ENCODE measurements around the gene FDXR. TPM values are rescaled to one million over a fixed set of nuclear protein-coding genes. Genes with fewer than 3 reads are reported as not detected.

FDXR gene, protein sequence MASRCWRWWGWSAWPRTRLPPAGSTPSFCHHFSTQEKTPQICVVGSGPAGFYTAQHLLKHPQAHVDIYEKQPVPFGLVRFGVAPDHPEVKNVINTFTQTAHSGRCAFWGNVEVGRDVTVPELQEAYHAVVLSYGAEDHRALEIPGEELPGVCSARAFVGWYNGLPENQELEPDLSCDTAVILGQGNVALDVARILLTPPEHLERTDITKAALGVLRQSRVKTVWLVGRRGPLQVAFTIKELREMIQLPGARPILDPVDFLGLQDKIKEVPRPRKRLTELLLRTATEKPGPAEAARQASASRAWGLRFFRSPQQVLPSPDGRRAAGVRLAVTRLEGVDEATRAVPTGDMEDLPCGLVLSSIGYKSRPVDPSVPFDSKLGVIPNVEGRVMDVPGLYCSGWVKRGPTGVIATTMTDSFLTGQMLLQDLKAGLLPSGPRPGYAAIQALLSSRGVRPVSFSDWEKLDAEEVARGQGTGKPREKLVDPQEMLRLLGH
- 1 to 10 TPM; 2.4 to 6.3 (median 3.9) TPM for total RNA-seq
- 1 to 10 TPM; 3.3 to 5.3 TPM for polyA plus RNA-seq
- long read RNA-seq, donor 1, transcript FDXR-201 (12 exons, 1,875 nt), result major isoform, 20 of 27 reads
- long read RNA-seq, donor 1, partial matches to known transcripts, result 0 of 27 reads
- long read RNA-seq, donor 1, other reads (novel, unspliced or antisense), result 6 of 27 reads
- long read RNA-seq, donor 2, transcript FDXR-201 (12 exons, 1,875 nt), result major isoform, 9 of 13 reads
- long read RNA-seq, donor 2, partial matches to known transcripts, result 0 of 13 reads
- long read RNA-seq, donor 2, other reads (novel, unspliced or antisense), result 4 of 13 reads
- long read RNA-seq, donor 3, transcript FDXR-201 (12 exons, 1,875 nt), result major isoform, 7 of 13 reads
- long read RNA-seq, donor 3, partial matches to known transcripts, result 1 of 13 reads
- long read RNA-seq, donor 3, other reads (novel, unspliced or antisense), result 5 of 13 reads

DNA sequence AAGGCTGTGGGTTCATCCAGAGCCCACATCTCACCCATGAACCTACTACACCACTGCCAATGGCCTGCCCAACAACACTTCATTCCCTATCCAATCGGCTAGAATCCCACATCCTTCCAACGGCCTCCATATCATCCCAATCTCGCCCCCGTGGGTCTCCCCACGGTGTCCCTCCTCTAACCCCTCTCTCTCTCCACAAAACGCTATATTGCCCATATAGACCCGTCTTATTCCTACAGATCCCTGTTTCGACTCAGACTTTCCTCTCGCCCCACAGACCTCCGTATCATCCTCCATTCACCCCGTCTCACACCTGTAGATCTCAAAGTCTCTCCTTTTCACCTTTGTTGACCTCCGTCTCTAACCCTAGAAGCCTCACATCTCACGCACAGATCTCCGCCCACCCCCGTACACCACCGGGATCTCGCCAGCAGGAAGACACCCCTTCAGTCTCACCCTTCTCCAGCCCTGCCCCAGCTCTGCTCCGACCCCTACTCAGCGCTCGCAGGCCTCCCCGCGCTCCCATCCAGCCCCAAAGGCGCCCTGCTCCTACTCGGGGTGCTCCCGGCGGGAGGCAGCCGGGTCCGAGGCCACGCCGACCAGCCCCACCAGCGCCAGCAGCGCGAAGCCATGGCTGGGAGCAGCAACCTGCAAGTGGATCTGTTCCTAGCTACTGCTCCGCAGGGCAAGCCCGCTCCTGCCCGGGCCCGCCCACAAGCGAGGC is at the start of gene FDXR:
Gene FDXR, minus strand, starts transcription at position 682 of the 724 bp plus-strand sequence. Its CDS starts 50 bp downstream, at position 632.
- TF ChIP-seq, protein P1, sequence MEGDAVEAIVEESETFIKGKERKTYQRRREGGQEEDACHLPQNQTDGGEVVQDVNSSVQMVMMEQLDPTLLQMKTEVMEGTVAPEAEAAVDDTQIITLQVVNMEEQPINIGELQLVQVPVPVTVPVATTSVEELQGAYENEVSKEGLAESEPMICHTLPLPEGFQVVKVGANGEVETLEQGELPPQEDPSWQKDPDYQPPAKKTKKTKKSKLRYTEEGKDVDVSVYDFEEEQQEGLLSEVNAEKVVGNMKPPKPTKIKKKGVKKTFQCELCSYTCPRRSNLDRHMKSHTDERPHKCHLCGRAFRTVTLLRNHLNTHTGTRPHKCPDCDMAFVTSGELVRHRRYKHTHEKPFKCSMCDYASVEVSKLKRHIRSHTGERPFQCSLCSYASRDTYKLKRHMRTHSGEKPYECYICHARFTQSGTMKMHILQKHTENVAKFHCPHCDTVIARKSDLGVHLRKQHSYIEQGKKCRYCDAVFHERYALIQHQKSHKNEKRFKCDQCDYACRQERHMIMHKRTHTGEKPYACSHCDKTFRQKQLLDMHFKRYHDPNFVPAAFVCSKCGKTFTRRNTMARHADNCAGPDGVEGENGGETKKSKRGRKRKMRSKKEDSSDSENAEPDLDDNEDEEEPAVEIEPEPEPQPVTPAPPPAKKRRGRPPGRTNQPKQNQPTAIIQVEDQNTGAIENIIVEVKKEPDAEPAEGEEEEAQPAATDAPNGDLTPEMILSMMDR (IDR thresholded peaks at IDR 0.05), result no peak
- WGBS, 2 donors, result 7 to 9% methylated on average over 38 of the region's 38 CpGs
- intact Hi-C loops (cut with DNase I), result no loop called here
- DNase-seq (no peak), ATAC-seq (no peak)
- H3K27ac ChIP-seq, result peak within 1 kb of the TSS; percentile 21 to 96 (median 88)
- no peaks in the 10 kb centered on the region for H3K27me3 ChIP-seq
- peak within 1 kb of the TSS; percentile 23 to 78 (median 68) for H3K4me3 ChIP-seq
- peaks cover 8 to 30% (median 20%) of the 10 kb centered on the region in 9 donors for H3K4me1 ChIP-seq
- no peaks in the 10 kb centered on the region for H3K9me3 ChIP-seq
- no peaks in the 10 kb centered on the region for H3K36me3 ChIP-seq

DNA sequence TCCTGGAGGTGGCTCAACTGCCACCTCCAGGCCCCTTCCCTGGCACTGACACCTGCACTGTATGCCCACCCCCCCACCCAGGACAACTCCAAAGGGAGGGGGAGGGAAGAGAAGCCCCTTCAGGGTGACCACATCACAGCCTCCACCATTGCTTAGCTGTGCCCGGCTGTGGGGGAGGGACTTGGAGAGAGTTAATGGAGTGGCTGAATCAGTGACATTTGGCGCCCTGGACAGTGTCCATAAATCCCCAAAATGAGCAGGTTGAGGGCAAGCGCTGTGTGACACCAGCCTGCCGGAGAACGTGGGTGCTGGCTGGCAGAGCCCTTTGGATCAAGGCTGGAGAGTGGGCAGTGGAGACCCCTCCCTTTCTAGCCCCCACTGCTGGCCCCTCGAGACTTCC is 49.4 kb upstream of the FDXR start:
- H3K27ac ChIP-seq, result no peak overlapping the region

DNA sequence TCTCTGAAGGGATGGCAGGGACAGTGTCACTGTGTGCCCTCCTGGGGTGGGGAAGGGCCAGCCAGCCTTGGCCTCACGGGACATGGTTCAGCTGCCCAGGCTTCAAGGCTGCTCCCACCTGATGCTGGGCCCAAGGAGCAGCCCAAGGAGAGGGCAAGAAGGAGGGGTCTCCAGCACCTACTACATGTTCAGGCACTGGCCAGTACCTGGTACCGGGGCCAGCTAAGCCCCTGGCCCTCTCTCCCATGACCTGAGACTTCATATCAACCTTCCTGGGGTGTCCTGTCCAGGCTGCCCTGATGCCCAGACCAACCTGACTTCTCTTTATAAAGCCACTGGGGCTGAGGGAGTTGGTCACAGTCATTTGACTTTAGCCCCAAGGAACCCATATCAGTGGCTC is 49.0 kb upstream of the FDXR start:
- DNase-seq (no peak), ATAC-seq (peak in 1 of 8 donors; percentile 15)
- TF ChIP-seq, protein P1 (IDR thresholded peaks at IDR 0.05), result no peak
- no peak overlapping the region for H3K4me3 ChIP-seq
- peaks cover 2 to 32% (median 23%) of the 10 kb centered on the region in 9 donors for H3K4me1 ChIP-seq
- WGBS, 2 donors, result 85 to 90% methylated on average over 2 of the region's 2 CpGs
- no peaks in the 10 kb centered on the region for H3K36me3 ChIP-seq
- H3K27ac ChIP-seq, result no peak overlapping the region
- peaks cover 22 to 95% (median 89%) of the 10 kb centered on the region in 7 donors for H3K27me3 ChIP-seq
- H3K9me3 ChIP-seq, result no peaks in the 10 kb centered on the region
- intact Hi-C loops (cut with DNase I), result loop anchor here in 2 of 10 donors (5.0 kb wide), 1 partner anchor 36 kb away; no protein-coding TSS in a partner anchor

More for the DNA sequence above, 49.4 kb upstream of the FDXR start:
- H3K27me3 ChIP-seq, result peaks cover 22 to 96% (median 93%) of the 10 kb centered on the region in 7 donors
- DNase-seq (no peak), ATAC-seq (no peak)
- H3K9me3 ChIP-seq, result no peaks in the 10 kb centered on the region
- H3K36me3 ChIP-seq, result no peaks in the 10 kb centered on the region
- intact Hi-C loops (cut with DNase I), result loop anchor here in 2 of 10 donors (5.0 kb wide), 1 partner anchor 35 kb away; no protein-coding TSS in a partner anchor
- TF ChIP-seq, protein P1 (IDR thresholded peaks at IDR 0.05), result no peak
- no peak overlapping the region for H3K4me3 ChIP-seq
- H3K4me1 ChIP-seq, result peaks cover 2 to 31% (median 23%) of the 10 kb centered on the region in 9 donors
- 57 to 62% methylated on average over 6 of the region's 6 CpGs for WGBS, 2 donors
